ENCODE data around the gene DNAJC1.
"Not testable (repeated sequence)": the region's sequence is repeated elsewhere in the genome, so short reads cannot be mapped to it uniquely, and the experiment has no call there.

DNAJC1 gene

DNA sequence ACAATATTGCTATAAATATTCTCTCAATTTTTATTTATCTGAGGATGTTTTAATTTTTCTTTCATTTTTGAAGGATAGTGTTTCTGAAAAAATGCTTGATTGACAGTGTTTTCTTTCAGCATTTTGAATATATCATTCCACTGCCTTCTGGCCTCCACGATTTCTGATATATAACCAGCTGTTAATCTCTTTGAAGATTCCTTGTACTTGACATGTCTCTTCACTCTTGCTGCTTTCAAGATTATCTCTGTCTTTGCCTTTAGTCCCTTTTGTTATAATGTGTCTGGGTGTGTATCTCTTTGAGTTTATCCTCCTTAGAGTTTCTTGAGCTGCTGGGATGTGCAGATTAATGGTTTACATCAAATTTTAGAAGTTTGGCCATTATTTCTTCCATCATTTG, 22.8 kb upstream of the DNAJC1 start:
- Histone ChIP-seq H3K27ac (ENCODE audit: low read depth, low read length) (no peak overlapping the region), H3K9me3 (ENCODE audit: insufficient read depth, low read length) (no peaks in the 10 kb centered on the region), H3K4me2 (ENCODE audit: low read depth, low read length, poor library complexity, severe bottlenecking) (no peak overlapping the region), H3K4me3 (ENCODE audit: insufficient read depth, low read length, poor library complexity, severe bottlenecking) (no peak overlapping the region), H3K9me2 (replicated peaks; ENCODE audit: insufficient read depth, low read length) (no peaks in the 10 kb centered on the region), H3F3A (ENCODE audit: insufficient read depth) (no peaks in the 10 kb centered on the region), H4K20me1 (ENCODE audit: low read depth, low read length) (no peaks in the 10 kb centered on the region), H2AFZ (ENCODE audit: low read depth, low read length, severe bottlenecking) (no peak overlapping the region), H3K27me3 (ENCODE audit: low read length) (no peaks in the 10 kb centered on the region), H3K36me3 (ENCODE audit: low read length) (no peaks in the 10 kb centered on the region), H3K9ac (ENCODE audit: low read length) (no peak overlapping the region), H3K79me2 (ENCODE audit: insufficient read depth, low read length) (no peaks in the 10 kb centered on the region)
- no peak for TF ChIP-seq EZH2phosphoT487 (conservative IDR thresholded peaks at IDR 0.05; ENCODE audit: low read length)
- TF ChIP-seq, protein P1, sequence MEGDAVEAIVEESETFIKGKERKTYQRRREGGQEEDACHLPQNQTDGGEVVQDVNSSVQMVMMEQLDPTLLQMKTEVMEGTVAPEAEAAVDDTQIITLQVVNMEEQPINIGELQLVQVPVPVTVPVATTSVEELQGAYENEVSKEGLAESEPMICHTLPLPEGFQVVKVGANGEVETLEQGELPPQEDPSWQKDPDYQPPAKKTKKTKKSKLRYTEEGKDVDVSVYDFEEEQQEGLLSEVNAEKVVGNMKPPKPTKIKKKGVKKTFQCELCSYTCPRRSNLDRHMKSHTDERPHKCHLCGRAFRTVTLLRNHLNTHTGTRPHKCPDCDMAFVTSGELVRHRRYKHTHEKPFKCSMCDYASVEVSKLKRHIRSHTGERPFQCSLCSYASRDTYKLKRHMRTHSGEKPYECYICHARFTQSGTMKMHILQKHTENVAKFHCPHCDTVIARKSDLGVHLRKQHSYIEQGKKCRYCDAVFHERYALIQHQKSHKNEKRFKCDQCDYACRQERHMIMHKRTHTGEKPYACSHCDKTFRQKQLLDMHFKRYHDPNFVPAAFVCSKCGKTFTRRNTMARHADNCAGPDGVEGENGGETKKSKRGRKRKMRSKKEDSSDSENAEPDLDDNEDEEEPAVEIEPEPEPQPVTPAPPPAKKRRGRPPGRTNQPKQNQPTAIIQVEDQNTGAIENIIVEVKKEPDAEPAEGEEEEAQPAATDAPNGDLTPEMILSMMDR (IDR thresholded peaks at IDR 0.05; ENCODE audit: insufficient read depth, low read length, poor library complexity, severe bottlenecking) = no peak

GRCh38 chr10:22023508-22023907, 20.0 kb upstream of the DNAJC1 start:
- H3K36me3 ChIP-seq (ENCODE audit: low read length) = no peaks in the 10 kb centered on the region
- no peak overlapping the region for H3K27ac ChIP-seq (ENCODE audit: low read depth, low read length)
- no peak overlapping the region for H3K4me3 ChIP-seq (ENCODE audit: insufficient read depth, low read length, poor library complexity, severe bottlenecking)
- no peak for TF ChIP-seq EZH2phosphoT487 (conservative IDR thresholded peaks at IDR 0.05; ENCODE audit: low read length)
- TF ChIP-seq, protein P1 (IDR thresholded peaks at IDR 0.05; ENCODE audit: insufficient read depth, low read length, poor library complexity, severe bottlenecking) = no peak
- no peaks in the 10 kb centered on the region for H4K20me1 ChIP-seq (ENCODE audit: low read depth, low read length)
- H3K9me2 ChIP-seq (replicated peaks; ENCODE audit: insufficient read depth, low read length) = no peaks in the 10 kb centered on the region
- no peak overlapping the region for H3K9ac ChIP-seq (ENCODE audit: low read length)
- no peaks in the 10 kb centered on the region for H3K27me3 ChIP-seq (ENCODE audit: low read length)
- no peaks in the 10 kb centered on the region for H3K9me3 ChIP-seq (ENCODE audit: insufficient read depth, low read length)
- H3K79me2 ChIP-seq (ENCODE audit: insufficient read depth, low read length) = no peaks in the 10 kb centered on the region
- no peak overlapping the region for H2AFZ ChIP-seq (ENCODE audit: low read depth, low read length, severe bottlenecking)
- no peak overlapping the region for H3K4me2 ChIP-seq (ENCODE audit: low read depth, low read length, poor library complexity, severe bottlenecking)
- no peaks in the 10 kb centered on the region for H3F3A ChIP-seq (ENCODE audit: insufficient read depth)

GRCh38 chr10:22022257-22023032, 18.9 kb upstream of the DNAJC1 start:
- no peaks in the 10 kb centered on the region for H3K27me3 ChIP-seq (ENCODE audit: low read length)
- H3K9me3 ChIP-seq (ENCODE audit: insufficient read depth, low read length) = no peaks in the 10 kb centered on the region
- no peak overlapping the region for H2AFZ ChIP-seq (ENCODE audit: low read depth, low read length, severe bottlenecking)
- H3K4me3 ChIP-seq (ENCODE audit: insufficient read depth, low read length, poor library complexity, severe bottlenecking) = no peak overlapping the region
- no peaks in the 10 kb centered on the region for H4K20me1 ChIP-seq (ENCODE audit: low read depth, low read length)
- no peak overlapping the region for H3K9ac ChIP-seq (ENCODE audit: low read length)
- H3K9me2 ChIP-seq (replicated peaks; ENCODE audit: insufficient read depth, low read length) = no peaks in the 10 kb centered on the region
- no peak overlapping the region for H3K27ac ChIP-seq (ENCODE audit: low read depth, low read length)
- H3F3A ChIP-seq (ENCODE audit: insufficient read depth) = no peaks in the 10 kb centered on the region
- no peaks in the 10 kb centered on the region for H3K79me2 ChIP-seq (ENCODE audit: insufficient read depth, low read length)
- TF ChIP-seq, protein P1 (IDR thresholded peaks at IDR 0.05; ENCODE audit: insufficient read depth, low read length, poor library complexity, severe bottlenecking) = no peak
- TF ChIP-seq EZH2phosphoT487 (conservative IDR thresholded peaks at IDR 0.05; ENCODE audit: low read length) = no peak
- H3K36me3 ChIP-seq (ENCODE audit: low read length) = no peaks in the 10 kb centered on the region
- no peak overlapping the region for H3K4me2 ChIP-seq (ENCODE audit: low read depth, low read length, poor library complexity, severe bottlenecking)

DNA sequence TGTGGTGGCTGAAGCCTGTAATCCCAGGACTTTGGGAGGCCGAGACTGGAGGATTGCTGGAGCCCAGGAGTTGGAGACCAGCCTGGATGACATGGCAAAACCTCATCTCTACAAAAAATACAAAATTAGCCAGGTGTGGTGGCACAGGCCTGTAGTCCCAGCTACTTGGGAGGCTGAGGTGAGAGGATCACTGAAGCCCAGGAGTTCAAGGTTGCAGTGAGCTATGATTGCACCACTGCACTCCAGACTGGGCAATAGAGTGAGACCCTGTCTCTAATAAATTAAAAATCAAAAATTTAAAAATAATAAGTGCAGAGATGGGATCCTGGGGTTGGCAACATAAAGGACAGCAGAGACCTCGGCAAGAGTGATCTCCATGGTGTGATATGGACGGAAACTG, 17.6 kb upstream of the DNAJC1 start:
- not testable (repeated sequence) for H3F3A ChIP-seq (ENCODE audit: insufficient read depth); H3K36me3 ChIP-seq (ENCODE audit: low read length); H3K27me3 ChIP-seq (ENCODE audit: low read length); H4K20me1 ChIP-seq (ENCODE audit: low read depth, low read length); H3K9ac ChIP-seq (ENCODE audit: low read length); H3K9me3 ChIP-seq (ENCODE audit: insufficient read depth, low read length); H3K4me3 ChIP-seq (ENCODE audit: insufficient read depth, low read length, poor library complexity, severe bottlenecking); H3K4me2 ChIP-seq (ENCODE audit: low read depth, low read length, poor library complexity, severe bottlenecking); H3K79me2 ChIP-seq (ENCODE audit: insufficient read depth, low read length); H3K27ac ChIP-seq (ENCODE audit: low read depth, low read length); H2AFZ ChIP-seq (ENCODE audit: low read depth, low read length, severe bottlenecking); H3K9me2 ChIP-seq (replicated peaks; ENCODE audit: insufficient read depth, low read length)
